SKM-1 (cell line): ENCODE results near the gene CSNK2A3.
"Not testable (repeated sequence)": the region's sequence is repeated elsewhere in the genome, so short reads cannot be mapped to it uniquely, and the experiment has no call there.

Experiments used
- DNase-seq: peaks from one replicate; lab custom pipeline; 2025; ENCODE audit not compliant: unreplicated experiment; lab: John Stamatoyannopoulos, UW

Gene CSNK2A3

DNA sequence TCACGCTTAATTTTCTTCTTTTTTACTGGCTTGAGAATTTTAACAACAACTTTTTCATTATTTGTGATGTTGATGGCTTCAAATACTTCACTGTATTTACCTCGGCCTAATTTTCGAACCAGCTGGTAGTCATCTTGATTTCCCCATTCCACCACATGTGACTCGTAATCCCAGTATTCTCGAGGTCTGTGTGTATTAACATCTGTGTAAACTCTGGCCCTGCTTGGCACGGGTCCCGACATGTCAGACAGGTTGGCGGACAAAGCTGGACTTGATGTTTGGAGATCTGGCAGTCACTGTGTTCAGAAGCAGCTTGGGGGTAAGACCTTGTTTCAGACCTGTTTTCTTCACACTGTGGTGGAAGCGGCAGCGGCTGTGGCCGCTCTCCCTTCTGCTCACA lies at the start of gene CSNK2A3:
Gene CSNK2A3 (minus strand): TSS at position 373 of the 400 bp plus-strand sequence. CDS start 131 bp downstream, at position 242.
- DNase-seq: not testable (repeated sequence)

DNA sequence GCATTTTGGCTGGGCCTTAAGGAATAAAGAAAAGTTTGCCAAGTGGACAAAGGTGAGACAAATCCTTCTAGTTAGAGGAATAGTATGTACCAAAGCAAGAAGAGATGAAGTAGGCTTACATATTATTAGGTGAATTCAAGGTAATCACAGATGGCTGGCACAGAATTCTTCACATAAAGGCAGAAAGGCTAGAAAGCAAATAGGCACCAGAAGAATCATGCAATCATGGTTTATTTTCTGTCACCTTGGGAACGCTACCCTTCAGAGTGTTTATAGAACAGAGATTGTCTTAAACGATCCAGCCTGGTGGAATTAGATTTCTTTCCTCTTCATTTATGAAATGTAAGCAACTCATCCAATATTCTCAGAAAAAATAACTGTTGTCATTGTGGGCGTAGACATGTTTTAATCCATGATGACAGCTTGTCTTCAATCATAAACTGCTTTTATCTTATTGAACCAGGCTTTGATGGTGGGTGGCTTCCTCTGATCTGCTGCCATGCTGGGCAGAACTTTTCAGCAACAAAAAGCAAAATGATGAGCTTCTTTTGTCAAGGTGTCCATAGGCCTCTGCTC lies 49.0 kb upstream of the CSNK2A3 start:
- no peak for DNase-seq

DNA sequence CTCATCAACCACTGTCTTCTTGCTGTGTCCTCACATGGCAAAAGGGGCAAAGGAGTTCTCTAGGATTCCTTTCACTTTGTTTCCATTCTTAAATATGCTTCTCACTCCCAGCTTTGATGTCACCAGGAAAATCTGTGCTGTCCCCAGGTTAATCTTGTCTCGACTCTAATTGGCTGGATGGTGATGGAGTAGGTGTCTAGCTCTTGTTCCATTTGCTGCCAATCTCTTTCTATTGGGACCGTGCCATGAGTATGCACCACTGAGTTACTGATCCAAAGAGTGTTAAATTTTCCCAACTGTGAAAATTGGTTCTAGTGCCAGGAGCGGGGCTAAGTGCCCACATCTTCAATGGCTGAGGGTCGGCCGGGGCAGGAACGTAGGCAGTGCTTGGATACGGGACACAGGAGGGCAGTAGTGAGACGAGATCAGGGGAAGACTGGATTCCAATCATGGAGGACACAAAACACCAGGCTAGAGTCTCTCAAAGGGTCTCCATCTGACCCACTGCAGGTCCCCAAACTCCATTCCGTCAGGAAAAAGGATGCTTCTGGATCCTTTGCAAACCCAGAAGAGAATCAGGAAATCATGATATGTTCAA lies 47.7 kb upstream of the CSNK2A3 start:
- peak; percentile 13 for DNase-seq

DNA sequence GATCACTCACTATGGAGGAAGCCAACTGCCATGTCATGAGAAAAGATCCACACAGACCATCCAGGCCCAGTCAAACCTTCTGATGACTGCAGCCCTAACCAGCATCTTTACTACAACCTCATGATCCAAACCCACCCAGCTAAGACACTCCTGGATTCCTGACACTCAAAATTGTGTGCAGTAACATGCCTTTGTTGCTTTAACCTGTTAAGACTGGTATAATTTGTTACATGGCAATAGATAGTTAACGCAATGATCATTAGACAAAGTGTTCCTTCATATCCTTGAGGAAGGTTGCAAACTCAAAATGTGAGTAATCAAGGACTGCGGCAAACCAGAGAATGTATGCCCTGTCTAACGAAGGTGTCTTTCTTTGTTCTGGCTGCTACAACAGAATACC lies 47.1 kb upstream of the CSNK2A3 start:
- DNase-seq: no peak

DNA sequence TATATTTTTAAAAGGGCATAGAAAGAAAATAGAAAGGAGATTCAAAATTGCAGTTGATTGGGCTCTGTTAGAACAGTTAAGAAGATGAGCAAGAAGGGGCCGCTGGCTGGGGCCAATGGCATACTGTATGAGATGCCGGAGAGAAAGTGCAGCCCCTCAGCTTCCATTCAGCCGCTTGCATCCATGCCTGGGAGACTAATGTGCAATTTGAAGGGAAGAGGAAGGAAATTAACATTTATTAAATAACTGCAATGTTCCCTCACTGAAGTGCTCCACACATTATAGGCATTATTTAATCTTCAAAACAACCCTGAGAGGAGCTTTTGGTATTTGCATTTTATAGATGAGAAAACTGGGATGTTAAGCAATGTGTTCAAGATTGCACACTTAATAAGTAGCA lies 44.7 kb upstream of the CSNK2A3 start:
- DNase-seq: no peak

DNA sequence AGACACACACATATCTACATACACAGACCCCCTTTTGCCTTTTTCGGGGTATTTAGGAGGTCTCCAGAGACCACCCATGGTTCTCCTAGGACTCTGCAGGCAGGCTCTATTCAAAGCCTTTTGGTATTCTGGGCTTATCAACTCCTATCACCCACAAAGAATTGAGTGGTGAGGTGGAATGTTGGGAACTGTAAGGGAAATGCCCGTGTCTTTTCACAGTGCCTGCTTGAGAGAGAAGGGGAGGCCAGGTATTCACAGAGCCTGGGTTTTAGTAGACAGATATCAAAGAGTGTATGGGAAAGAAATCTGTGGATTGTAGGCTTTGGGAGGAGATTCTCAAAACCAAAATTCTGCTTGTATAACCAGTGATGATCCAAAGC lies 44.0 kb upstream of the CSNK2A3 start:
- DNase-seq: no peak

DNA sequence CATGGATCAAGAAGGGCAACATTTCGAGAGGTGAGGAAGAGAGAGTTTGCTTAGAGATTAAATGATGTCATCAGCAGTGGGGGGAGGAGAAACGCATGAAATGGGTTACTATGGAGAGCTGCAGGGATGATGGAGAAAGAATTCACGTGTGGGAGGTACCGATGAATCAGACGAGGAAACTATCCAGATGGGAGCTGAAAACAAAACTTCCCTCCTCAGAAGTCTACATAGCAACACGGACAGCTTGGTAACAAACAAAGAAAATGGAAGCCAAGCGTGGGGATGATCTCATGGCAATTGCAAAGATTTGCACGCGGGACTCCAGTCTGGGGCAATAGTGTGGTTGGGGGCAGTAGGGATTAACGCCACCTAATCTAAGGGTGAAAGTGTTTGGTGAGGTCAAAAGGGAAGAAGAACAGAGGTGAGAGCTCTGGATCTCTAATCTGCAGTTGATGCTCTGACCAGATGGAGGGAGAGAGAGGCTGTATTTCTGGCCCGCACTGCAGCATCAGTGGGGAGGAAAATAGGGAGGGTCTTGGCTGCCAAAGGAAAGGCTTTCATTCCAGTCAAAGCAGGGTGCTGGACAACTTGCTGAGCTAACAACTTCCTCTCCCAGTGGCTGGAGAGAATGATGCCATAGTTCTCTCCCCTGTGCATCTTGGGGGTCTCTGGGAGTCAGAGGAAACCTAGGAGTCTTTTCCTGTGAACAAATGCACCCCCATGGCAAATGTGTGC lies 43.4 kb upstream of the CSNK2A3 start:
- DNase-seq: no peak

DNA sequence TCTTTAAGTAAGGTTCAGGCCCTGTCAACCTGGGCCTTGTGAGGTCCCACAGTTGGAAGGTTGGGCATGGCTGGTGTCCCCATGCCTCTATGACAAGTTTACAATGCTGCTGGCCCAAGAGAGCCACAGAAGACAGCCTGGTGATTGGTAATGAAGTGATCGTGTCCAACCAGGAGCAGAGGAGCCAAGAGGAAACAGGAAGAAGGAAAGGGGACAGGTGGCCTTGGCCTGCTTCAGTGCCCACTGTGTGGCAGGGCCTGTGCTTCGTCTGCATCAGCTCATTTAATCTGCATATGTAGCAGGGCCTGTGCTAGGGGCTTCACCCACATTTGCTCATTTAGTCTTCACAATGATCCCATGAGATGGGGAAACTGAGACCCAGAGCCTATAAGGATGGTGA lies 42.1 kb upstream of the CSNK2A3 start:
- no peak for DNase-seq

DNA sequence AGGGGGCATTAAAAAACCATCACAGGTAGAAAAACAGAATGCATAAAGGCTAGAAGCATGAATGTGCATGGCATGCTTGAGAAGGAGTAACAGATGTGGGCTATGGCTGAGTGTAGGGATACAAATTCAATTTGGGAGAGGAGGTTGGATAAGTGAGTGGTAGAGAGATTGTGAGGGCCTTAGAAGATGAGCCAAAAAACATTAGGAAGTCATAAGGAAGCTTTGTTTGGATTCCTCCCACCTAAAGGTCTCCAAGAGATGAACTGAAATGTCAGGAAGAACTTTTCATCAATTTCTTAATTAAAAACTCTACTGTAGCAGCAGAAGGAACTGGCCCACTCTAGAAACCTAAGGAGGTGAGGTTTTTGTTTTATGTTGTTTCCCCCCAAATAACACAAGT lies 41.2 kb upstream of the CSNK2A3 start:
- DNase-seq: no peak

DNA sequence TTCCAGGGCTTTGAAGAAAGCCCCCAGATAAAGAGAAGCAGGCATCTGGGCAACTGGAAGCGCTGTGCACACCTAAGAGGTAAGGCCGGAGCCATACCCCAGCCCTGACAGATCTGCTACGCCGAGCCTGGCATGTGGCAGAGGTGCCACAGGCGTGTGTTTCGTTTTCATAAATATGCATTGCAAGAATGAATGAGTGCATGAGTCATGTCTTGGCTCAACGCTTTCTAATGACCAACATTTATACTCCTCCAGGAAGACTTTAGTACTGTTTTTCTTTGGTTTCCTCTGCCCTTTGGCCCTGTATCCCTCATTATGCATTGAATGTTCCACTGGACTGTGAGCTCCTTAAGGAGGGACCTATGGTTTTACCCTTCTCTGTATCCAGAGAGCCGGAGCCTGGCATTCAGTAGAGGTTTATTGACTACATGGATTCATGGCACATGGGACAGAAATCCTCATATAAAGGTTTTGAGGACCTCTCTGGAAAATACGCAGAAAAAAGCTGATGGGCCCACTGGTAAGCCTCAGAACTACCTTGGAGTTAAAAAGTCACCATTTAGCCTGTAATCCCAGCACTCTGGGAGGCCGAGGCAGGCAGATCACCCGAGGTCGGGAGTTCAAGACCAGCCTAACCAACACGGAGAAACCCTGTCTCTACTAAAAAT lies 38.9 kb upstream of the CSNK2A3 start:
- DNase-seq: no peak

DNA sequence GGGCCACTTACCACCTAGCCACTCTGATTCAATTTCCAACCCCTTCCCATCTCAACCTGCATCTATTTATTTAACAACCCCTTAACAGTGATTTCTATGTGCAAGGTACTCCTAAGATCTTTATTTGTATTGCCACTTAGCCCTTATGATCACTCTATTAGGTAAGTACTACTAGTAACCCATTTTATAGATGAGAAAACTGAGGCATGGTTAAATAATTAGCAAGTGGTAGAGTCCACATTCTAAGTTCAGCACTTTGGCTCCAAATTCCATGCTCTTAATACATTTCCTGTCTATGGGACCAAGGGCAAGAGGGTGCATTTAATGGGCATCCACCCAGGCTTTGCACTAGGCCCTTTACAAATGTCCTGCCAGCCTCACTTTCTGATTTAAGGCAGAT lies 38.1 kb upstream of the CSNK2A3 start:
- DNase-seq: no peak

DNA sequence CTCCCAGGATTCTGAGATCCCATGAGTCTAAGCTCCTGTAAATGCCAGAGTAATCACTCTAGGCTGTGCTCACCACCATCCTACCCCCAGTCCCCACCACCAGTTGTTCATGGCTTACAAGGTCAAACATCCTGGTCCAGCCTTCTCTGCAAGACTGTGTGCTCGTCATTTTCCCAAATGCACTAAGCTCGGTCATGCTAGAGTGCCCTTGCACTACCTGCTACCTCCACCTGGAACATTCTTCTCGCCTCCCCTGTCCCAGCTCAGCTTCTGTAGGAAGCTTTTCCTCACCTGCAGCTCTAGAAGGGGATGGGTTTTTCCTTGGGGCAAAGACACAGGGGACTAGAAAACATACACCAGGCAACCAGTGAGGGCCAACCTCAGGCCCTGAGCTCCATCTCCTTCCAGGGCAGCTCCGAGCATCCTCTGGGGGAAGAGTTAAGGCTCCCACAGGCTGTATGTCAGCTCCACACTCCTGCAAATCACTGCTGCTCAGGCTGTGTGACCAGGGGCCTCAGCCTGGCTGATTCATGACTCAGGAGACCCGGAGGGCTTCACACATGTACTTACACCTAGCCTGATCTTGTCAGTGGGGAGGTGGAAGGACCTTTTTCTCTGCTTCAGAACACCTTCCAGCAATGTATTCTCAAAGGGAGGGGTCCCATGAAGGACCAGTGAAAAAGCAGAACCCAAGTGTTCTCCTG lies 37.2 kb upstream of the CSNK2A3 start:
- no peak for DNase-seq

DNA sequence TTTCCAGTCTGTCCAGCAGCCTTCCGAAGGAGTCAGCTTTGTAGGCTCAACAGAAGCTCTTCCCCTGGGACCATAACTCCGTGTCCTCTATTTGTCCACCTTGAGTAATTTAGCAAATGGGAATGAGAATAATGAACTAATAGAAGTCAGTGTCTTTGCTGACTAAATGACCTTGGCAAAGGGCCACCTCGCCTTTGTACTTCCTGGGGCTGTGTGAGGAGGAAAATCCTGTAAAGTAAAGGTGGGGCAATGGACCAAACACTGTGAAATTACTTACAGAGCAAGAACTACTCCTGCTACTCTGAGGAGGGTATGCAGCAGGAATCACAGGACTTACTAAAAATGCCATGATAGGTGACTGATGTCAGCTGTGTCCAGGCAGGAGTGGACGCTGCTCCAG lies 36.2 kb upstream of the CSNK2A3 start:
- DNase-seq: no peak

DNA sequence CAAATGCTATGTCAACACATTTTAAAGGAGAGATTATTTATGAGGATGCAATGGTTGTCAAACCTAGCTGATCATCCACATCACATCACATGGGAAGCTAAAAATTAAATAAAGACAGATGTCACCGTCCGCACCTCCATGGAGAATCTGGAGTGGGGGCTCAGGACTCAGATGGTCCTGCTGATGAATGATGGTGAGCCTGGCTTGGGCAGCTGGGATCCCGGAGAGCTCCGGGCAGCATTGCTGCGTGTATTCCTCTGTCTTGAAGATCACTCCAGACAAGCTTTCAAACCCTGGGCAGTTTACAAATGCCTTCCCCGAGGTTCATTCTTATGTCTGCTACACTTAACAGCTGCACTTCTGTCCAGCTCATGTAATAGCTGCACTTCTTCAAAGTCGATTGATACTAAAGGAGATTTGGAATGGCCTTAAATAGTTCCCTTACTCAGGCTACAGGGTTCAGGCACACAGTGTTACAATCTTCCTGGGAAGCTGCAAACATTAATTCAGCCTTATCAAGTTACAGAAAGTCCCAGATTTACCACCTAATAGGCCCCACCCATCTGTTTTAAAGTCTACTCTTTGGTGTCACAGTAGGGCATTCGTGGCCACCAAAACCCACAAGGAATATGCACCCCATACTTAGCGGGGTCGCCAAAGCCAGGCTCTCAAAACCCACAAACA lies 34.7 kb upstream of the CSNK2A3 start:
- DNase-seq: no peak

DNA sequence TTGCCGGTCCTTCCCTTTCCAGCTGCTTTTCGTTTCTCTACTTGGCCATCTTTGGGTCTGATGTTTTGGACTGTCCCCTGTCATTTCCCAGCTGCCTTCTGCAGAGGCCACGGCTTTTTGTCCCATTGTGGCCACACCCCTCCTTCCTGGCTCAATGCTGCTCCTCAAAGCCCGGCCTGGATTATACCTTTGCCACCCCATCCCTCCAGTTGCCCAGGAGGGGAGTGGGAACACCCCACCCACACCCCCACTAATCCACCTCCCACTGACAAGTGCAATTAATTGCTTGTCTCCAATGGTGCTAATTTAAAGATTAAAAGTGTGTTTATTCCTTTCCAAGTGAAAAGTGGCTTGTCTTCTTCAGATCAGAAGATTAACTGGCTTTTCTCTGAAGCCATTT lies 34.2 kb upstream of the CSNK2A3 start:
- DNase-seq: no peak

DNA sequence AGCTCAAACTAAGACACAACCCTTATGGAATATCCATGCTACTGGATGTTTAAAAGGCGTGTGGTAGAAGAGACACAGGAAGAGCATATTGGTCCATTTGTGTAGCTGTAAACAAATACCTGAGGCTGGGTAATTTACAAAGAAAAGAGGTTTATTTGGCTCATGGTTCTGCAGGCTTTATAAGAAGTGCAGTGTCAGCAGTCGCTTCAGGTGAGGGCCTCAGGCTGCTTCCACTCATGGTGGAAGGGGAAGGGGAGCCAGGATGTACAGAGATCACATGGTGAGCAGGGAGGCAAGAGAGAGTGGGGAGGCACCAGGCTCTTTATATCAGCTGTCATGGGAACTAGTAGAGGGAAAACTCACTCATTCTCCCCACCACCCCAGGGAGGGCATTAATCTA lies 31.8 kb upstream of the CSNK2A3 start:
- no peak for DNase-seq

DNA sequence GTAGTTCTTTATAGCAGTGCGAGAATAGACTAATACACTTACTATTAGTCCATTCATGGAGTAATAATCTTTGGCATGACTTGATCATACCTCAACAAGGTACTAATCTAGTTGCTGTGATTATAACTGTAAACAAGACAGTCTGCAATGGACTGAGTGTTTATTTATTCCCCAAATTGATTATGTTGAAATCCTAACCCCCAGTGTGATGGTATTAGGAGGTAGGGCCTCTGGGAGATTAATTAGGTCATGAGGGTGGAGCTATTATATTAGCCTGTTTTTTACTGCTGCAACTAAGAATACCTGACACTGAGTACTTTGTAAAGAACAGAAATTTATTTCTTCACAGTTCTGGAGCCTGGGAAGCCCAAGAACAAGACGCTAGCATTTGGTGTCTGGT lies 30.9 kb upstream of the CSNK2A3 start:
- DNase-seq: no peak

DNA sequence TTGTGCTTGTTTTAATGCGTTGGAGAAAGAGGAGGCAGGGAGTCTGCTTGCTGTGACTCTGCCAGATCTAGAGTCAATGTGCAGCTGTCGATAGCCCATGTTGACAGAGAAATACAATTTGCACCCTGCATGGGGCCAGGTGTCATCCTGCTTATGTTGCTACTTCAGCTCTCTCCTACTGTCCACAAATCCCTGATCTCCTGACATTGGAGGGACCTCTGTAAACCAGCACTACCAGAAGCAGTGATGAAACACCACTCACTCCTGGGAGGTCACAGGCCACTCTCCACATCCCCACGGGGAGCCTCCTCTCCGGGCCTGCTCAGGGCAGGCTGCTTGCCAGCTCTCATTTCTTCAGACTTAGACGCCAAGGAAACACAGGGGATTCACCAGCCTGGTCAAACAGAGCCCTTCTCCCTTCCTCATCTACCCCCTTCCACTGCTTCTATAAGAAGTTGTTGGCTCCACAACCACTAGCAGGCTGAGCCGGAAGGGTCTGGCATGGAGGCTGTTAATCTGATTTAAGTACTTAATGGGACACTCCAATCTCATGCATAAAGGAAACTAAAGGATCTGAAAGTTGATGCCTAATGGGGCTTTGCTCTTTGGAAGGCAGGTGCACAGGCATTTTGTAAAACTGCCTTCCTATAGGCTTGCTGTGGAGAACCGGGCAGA lies 29.9 kb upstream of the CSNK2A3 start:
- no peak for DNase-seq

DNA sequence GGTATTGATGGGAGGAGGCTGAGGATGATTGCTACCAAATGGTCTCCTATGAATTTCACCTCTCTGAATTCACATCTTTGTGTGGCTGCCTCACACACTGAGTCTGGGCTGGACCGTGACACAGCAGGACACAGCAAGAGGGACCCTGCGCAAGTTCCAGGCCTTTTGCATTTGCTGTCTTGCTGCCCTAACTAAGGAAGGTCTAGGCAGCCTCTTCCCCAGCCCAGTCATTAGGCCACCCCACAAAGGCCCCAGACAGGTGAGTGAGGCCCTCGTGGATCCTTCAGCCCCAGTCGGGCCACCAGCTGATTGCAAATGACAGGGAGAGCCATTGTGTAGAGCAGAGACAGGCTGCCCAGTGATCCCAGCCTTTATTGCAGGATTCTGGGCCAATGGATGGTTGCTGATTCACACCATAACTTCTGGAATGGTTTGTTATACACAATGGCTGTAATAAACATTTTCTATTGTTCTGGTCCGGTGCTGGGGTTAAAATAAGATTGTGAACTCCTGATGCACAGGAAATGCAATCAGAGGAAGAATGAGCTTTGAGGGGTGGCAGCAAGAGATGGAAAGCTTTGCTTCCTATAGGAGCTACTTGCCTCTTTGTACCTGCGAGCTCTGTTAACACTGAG lies 28.5 kb upstream of the CSNK2A3 start:
- DNase-seq: no peak

DNA sequence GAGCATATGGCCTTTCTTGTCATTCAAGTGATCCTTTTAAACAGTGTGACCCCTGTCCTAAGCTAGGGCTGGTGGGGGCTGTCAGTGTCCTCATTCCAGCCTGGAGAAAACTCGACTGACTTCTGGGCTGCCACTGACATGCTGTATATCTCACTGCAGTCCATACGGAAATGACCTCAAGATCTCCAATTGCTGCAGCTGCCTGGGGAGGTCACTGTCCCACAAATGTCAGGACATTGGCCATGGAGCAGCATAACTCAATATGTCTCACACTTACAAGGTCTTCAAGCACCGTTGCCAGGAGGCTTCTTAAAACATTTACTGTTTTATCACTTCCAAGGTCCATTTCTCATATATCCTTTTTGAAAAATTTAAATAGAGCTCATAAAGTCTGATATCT lies 27.8 kb upstream of the CSNK2A3 start:
- no peak for DNase-seq
